Measurements from ENCODE around the gene PTPRN. TPM values are rescaled to one million over a fixed set of nuclear protein-coding genes. Genes with fewer than 3 reads are reported as not detected.

The PTPRN gene
- polyA plus RNA-seq, 2 of the 4 experiments (the other 2 are of a cell fraction), result 0.44 to 1.1 TPM

- TF ChIP-seq POLR2AphosphoS2 (conservative IDR thresholded peaks at IDR 0.05; ENCODE audit: low read length), result no peak
- no peak for TF ChIP-seq MAX (IDR thresholded peaks at IDR 0.05)
- no peak for TF ChIP-seq FOSL2 (IDR thresholded peaks at IDR 0.05)
- TF ChIP-seq FOSL2 (CRISPR knock-in tag; IDR thresholded peaks at IDR 0.05), result no peak
- no peak for TF ChIP-seq ZC3H11A (IDR thresholded peaks at IDR 0.05)
- TF ChIP-seq RARB (CRISPR knock-in tag; IDR thresholded peaks at IDR 0.05), result no peak
- no peak for TF ChIP-seq RFX5 (IDR thresholded peaks at IDR 0.05)
- H3K4me3 ChIP-seq, result no peak overlapping the region
- no peak overlapping the region for H3K27ac ChIP-seq
- WGBS (ENCODE audit: missing lambda C conversion rate), result 40% methylated on average over 3 of the region's 5 CpGs
- no peak for ATAC-seq
- DNase-seq (ENCODE audit: low read depth in 1 of 2, low spot score in 1 of 2), result no peak
- H3K4me2 ChIP-seq, result no peak overlapping the region
- FAIRE-seq, result no peak
- POLR2A ChIA-PET, result interaction anchor here (0.8 kb wide), 1 partner anchor 47 kb away, joined by 6 read pairs; the partner anchor contains the start of gene TUBA4B
- CTCF ChIA-PET, result interaction anchor here (0.5 to 16.3 kb wide), 22 partner anchors 8 to 270 kb away, joined by 3 to 540 read pairs (median 10); partner anchors contain the start of genes ABCB6, ANKZF1, ATG9A and CNPPD1
- no peaks in the 10 kb centered on the region for H3K9me3 ChIP-seq
- peaks cover 5% of the 10 kb centered on the region; the same call in 1 of the 3 replicates for H3K4me1 ChIP-seq
These were observed 9.2 kb downstream of the PTPRN start for GRCh38 chr2:219300022-219300421.

- CTCF ChIA-PET, result interaction anchor here (0.6 to 16.3 kb wide), 38 partner anchors 8 to 270 kb away, joined by 3 to 540 read pairs (median 6); partner anchors contain the start of genes ABCB6, ANKZF1, ATG9A and CNPPD1
- no peak overlapping the region for H3K4me3 ChIP-seq
- DNase-seq (ENCODE audit: low read depth in 1 of 2, low spot score in 1 of 2) (no peak), FAIRE-seq (no peak), ATAC-seq (no peak)
- POLR2A ChIA-PET, result interaction anchor here (0.6 to 0.8 kb wide), 2 partner anchors 47 to 374 kb away, joined by 4 to 6 read pairs; partner anchors contain the start of gene TUBA4B
- H3K9me3 ChIP-seq, result no peaks in the 10 kb centered on the region
- TF ChIP-seq ELK1 (IDR thresholded peaks at IDR 0.05; ENCODE audit: low read depth, low read length) (no peak), KDM5A (IDR thresholded peaks at IDR 0.05) (no peak)
- H3K27ac ChIP-seq, result no peak overlapping the region
- WGBS (ENCODE audit: missing lambda C conversion rate), result 74% methylated on average over 6 of the region's 6 CpGs
- H3K4me1 ChIP-seq, result peaks cover 6% of the 10 kb centered on the region; the same call in 2 of the 3 replicates
- H3K4me2 ChIP-seq, result no peak overlapping the region
These were observed 9.8 kb downstream of the PTPRN start for GRCh38 chr2:219299372-219299760.

GRCh38 chr2:219298759-219299371 is 10.3 kb downstream of the PTPRN start:
- no peak for TF ChIP-seq HOXB5 (CRISPR knock-in tag; IDR thresholded peaks at IDR 0.05)
- no peak for TF ChIP-seq RCOR1 (IDR thresholded peaks at IDR 0.05; ENCODE audit: low read depth, low read length)
- no peak for TF ChIP-seq FOSL2 (IDR thresholded peaks at IDR 0.05)
- TF ChIP-seq FOSL2 (CRISPR knock-in tag; IDR thresholded peaks at IDR 0.05), result no peak
- no peak for TF ChIP-seq KDM5A (IDR thresholded peaks at IDR 0.05)
- TF ChIP-seq MAFK (IDR thresholded peaks at IDR 0.05; ENCODE audit: partially characterized antibody), result no peak
- TF ChIP-seq HDAC2 (IDR thresholded peaks at IDR 0.05), result no peak
- no peak for TF ChIP-seq NFE2L2 (conservative IDR thresholded peaks at IDR 0.05; ENCODE audit: low read length)
- no peak for TF ChIP-seq ZSCAN20 (CRISPR knock-in tag; IDR thresholded peaks at IDR 0.05)
- no peak for TF ChIP-seq ZNF302 (CRISPR knock-in tag; IDR thresholded peaks at IDR 0.05)
- TF ChIP-seq FOXS1 (CRISPR knock-in tag; IDR thresholded peaks at IDR 0.05), result no peak
- TF ChIP-seq NR3C1 (IDR thresholded peaks at IDR 0.05), result no peak
- TF ChIP-seq ZFP36 (IDR thresholded peaks at IDR 0.05; ENCODE audit: borderline replicate concordance, partially characterized antibody), result no peak
- TF ChIP-seq ZC3H11A (IDR thresholded peaks at IDR 0.05), result no peak
- TF ChIP-seq PBX3 (IDR thresholded peaks at IDR 0.05), result no peak
- TF ChIP-seq CTCF (IDR thresholded peaks at IDR 0.05), result peak; percentile 86
- peak; percentile 87 for TF ChIP-seq SMC3 (IDR thresholded peaks at IDR 0.05)
- peak; percentile 80 to 86 for TF ChIP-seq RAD21 (conservative IDR thresholded peaks at IDR 0.05 in 1 of 2, IDR thresholded peaks at IDR 0.05 in 1 of 2)
- no peak for TF ChIP-seq RFX5 (IDR thresholded peaks at IDR 0.05)

More at GRCh38 chr2:219298759-219299371, 10.3 kb downstream of the PTPRN start:
- DNase-seq (ENCODE audit: low read depth in 1 of 2, low spot score in 1 of 2), result peak; percentile 73 to 86
- H3K27ac ChIP-seq, result 0 out of 6 replicates have a peak overlapping the region, but pooled peaks have one; percentile 19 to 23
- no peak overlapping the region for H3K4me3 ChIP-seq
- H3K4me1 ChIP-seq, result peaks cover 11% of the 10 kb centered on the region
- ATAC-seq, result peak; percentile 52 to 80; a peak in 4 of 6 replicates
- WGBS (ENCODE audit: missing lambda C conversion rate), result 29% methylated on average over 13 of the region's 15 CpGs
- H3K9me3 ChIP-seq, result no peaks in the 10 kb centered on the region
- peak overlapping the region; percentile 60 for H3K4me2 ChIP-seq
- ChIA-PET POLR2A (interaction anchor here (0.6 kb wide), 1 partner anchor 373 kb away, joined by 4 read pairs; no protein-coding TSS in a partner anchor), CTCF (interaction anchor here (0.6 to 16.3 kb wide), 43 partner anchors 8 to 294 kb away, joined by 3 to 540 read pairs (median 5); partner anchors contain the start of genes ABCB6, ANKZF1, ATG9A and CNPPD1)
- no peak for FAIRE-seq
